ENCODE data around the gene FBXO28. TPM values are rescaled to one million over a fixed set of nuclear protein-coding genes. Genes with fewer than 3 reads are reported as not detected.

FBXO28 gene
- total RNA-seq, 1 experiment from 2014 or later = 37.0 TPM

- Histone ChIP-seq H4K20me1 (ENCODE audit: insufficient read depth) (no peaks in the 10 kb centered on the region), H3K27ac (ENCODE audit: low read depth, low read length) (no peak overlapping the region), H3K4me3 (replicated peaks in 1 of 2; ENCODE audit: low read depth in 1 of 2, low read length in 2 of 2) (no peak overlapping the region), H3K79me2 (ENCODE audit: insufficient read depth, low read length) (no peaks in the 10 kb centered on the region), H3K9me3 (ENCODE audit: control insufficient read depth in 1 of 2, insufficient read depth in 1 of 2, low read depth in 1 of 2, low read length in 2 of 2) (no peaks in the 10 kb centered on the region), H3K4me1 (ENCODE audit: control insufficient read depth in 1 of 2, insufficient read depth in 2 of 2, low read length in 2 of 2) (peaks cover 0 to 9% of the 10 kb centered on the region in 2 experiments; a peak in 1 of 4 replicates), H2AFZ (ENCODE audit: low read depth, low read length, poor library complexity, severe bottlenecking) (no peak overlapping the region), H3K36me3 (ENCODE audit: control insufficient read depth in 1 of 2, insufficient read depth in 2 of 2, low read length in 2 of 2) (no peaks in the 10 kb centered on the region), H3K27me3 (ENCODE audit: insufficient read depth, low read length) (no peaks in the 10 kb centered on the region), H3K9me2 (ENCODE audit: insufficient read depth) (no peaks in the 10 kb centered on the region), H3K4me2 (ENCODE audit: low read length) (no peak overlapping the region), H3K9ac (ENCODE audit: low read length) (no peak overlapping the region)
- ATAC-seq (no peak), DNase-seq (ENCODE audit: low read depth, low spot score) (no peak)
- POLR2A ChIA-PET = no interaction called here
- BruUV-seq (replicated peaks) = no TSS peak
- intact Hi-C loops (cut with micrococcal nuclease) = no loop called here
- CTCF ChIA-PET = no interaction called here
- TF ChIP-seq FOSL1 (IDR thresholded peaks at IDR 0.05; ENCODE audit: low read depth) (no peak), ZFX (IDR thresholded peaks at IDR 0.05) (no peak), SRF (IDR thresholded peaks at IDR 0.05; ENCODE audit: low read depth) (no peak), POLR2A (IDR thresholded peaks at IDR 0.05; ENCODE audit: borderline replicate concordance, extremely low read depth, insufficient read depth, insufficient read length) (no peak), EZH2phosphoT487 (IDR thresholded peaks at IDR 0.05; ENCODE audit: borderline replicate concordance) (no peak), ZNF274 (IDR thresholded peaks at IDR 0.05; ENCODE audit: low read depth, low read length) (no peak), SP1 (IDR thresholded peaks at IDR 0.05; ENCODE audit: low read depth) (no peak), TCF7L2 (IDR thresholded peaks at IDR 0.05; ENCODE audit: borderline replicate concordance, extremely low read depth, insufficient read depth, insufficient read length) (no peak), EZH2 (IDR thresholded peaks at IDR 0.05) (no peak), EGR1 (IDR thresholded peaks at IDR 0.05; ENCODE audit: low read depth) (no peak), SIN3A (IDR thresholded peaks at IDR 0.05; ENCODE audit: low read depth) (no peak), POLR2AphosphoS5 (IDR thresholded peaks at IDR 0.05; ENCODE audit: low read depth, low read length) (no peak), CEBPB (IDR thresholded peaks at IDR 0.05; ENCODE audit: low read depth) (no peak), ELF1 (IDR thresholded peaks at IDR 0.05; ENCODE audit: borderline replicate concordance, low read depth) (no peak)
- TF ChIP-seq, protein P1, sequence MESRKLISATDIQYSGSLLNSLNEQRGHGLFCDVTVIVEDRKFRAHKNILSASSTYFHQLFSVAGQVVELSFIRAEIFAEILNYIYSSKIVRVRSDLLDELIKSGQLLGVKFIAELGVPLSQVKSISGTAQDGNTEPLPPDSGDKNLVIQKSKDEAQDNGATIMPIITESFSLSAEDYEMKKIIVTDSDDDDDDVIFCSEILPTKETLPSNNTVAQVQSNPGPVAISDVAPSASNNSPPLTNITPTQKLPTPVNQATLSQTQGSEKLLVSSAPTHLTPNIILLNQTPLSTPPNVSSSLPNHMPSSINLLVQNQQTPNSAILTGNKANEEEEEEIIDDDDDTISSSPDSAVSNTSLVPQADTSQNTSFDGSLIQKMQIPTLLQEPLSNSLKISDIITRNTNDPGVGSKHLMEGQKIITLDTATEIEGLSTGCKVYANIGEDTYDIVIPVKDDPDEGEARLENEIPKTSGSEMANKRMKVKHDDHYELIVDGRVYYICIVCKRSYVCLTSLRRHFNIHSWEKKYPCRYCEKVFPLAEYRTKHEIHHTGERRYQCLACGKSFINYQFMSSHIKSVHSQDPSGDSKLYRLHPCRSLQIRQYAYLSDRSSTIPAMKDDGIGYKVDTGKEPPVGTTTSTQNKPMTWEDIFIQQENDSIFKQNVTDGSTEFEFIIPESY (IDR thresholded peaks at IDR 0.05; ENCODE audit: extremely low read depth, insufficient replicate concordance, low read length) = no peak
- TF ChIP-seq, protein P2, sequence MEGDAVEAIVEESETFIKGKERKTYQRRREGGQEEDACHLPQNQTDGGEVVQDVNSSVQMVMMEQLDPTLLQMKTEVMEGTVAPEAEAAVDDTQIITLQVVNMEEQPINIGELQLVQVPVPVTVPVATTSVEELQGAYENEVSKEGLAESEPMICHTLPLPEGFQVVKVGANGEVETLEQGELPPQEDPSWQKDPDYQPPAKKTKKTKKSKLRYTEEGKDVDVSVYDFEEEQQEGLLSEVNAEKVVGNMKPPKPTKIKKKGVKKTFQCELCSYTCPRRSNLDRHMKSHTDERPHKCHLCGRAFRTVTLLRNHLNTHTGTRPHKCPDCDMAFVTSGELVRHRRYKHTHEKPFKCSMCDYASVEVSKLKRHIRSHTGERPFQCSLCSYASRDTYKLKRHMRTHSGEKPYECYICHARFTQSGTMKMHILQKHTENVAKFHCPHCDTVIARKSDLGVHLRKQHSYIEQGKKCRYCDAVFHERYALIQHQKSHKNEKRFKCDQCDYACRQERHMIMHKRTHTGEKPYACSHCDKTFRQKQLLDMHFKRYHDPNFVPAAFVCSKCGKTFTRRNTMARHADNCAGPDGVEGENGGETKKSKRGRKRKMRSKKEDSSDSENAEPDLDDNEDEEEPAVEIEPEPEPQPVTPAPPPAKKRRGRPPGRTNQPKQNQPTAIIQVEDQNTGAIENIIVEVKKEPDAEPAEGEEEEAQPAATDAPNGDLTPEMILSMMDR (IDR thresholded peaks at IDR 0.05 in 2 of 3, conservative IDR thresholded peaks at IDR 0.05 in 1 of 3; ENCODE audit: borderline replicate concordance in 1 of 3, insufficient read depth in 1 of 3, low read depth in 2 of 3, low read length in 2 of 3) = no peak
- TF ChIP-seq, protein P3, sequence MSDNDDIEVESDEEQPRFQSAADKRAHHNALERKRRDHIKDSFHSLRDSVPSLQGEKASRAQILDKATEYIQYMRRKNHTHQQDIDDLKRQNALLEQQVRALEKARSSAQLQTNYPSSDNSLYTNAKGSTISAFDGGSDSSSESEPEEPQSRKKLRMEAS (IDR thresholded peaks at IDR 0.05) = no peak
- RAD21 ChIA-PET (ENCODE audit: low non-redundant PET in 1 of 2, low total read pairs in 2 of 2, uncharacterized antibody in 2 of 2, unreplicated experiment in 2 of 2) = no interaction called here
Observed at GRCh38 chr1:224090116-224090515, 23.8 kb upstream of the FBXO28 start.

Data from HCT116 (cell line).